B cell (primary cell): ENCODE results near the gene PGBD2. TPM values are rescaled to one million over a fixed set of nuclear protein-coding genes. Genes with fewer than 3 reads are reported as not detected.

ENCODE experiments used
- ATAC-seq: fragments of 200-7000 bp; cut with Tn5 transposase; one replicate; pipeline ENCODE4 v1.10.0; 2021; ENCODE audit warnings: low read depth, mild to moderate bottlenecking, moderate number of reproducible peaks, moderate library complexity
- CTCF ChIA-PET: fragments of 350-600 bp; sonication (Branson Sonifier 250); formaldehyde crosslinking; loops from one replicate; lab custom pipeline; 2021; ENCODE audit warnings: antibody characterized with exemption, inconsistent platforms; lab: Charles Lee
- POLR2A ChIA-PET: fragments of 350-600 bp; sonication (Branson Sonifier 250); formaldehyde crosslinking; loops from one replicate; lab custom pipeline; 2021; ENCODE audit warnings: antibody characterized with exemption; lab: Charles Lee
- DNase-seq: peaks from one replicate; pipeline ENCODE4 v3.0.0; 2013
- H2AFZ ChIP-seq: 2 replicates; pipeline ENCODE4 v1.6.1; 2012; ENCODE audit warnings: mild to moderate bottlenecking, low read depth, low read length; ENCODE audit not compliant: insufficient read depth, poor library complexity, severe bottlenecking
- H3K27ac ChIP-seq, 2 donors: 1 replicate in 1 of 2; 2 replicates in 1 of 2; pipeline ENCODE4 v1.5.1; 2012 to 2013; ENCODE audit warnings: low read length in 2 of 2, mild to moderate bottlenecking in 2 of 2, moderate library complexity in 1 of 2
- H3K27me3 ChIP-seq, 4 experiments: fragments of 200-600 bp in 1 of 4; sonication (generic) in 1 of 4; replicated peaks in 1 of 4; 1 replicate in 2 of 4; 2 replicates in 2 of 4; pipeline versions ENCODE4 v1.6.1 to v1.7.0; 2013 to 2016; ENCODE audit warnings: low read length in 3 of 4, mild to moderate bottlenecking in 2 of 4, mixed read lengths in 1 of 4, moderate library complexity in 1 of 4; ENCODE audit not compliant: insufficient read depth in 4 of 4, control insufficient read depth in 3 of 4; ENCODE audit errors: control extremely low read depth in 1 of 4
- H3K36me3 ChIP-seq, 2 experiments: replicated peaks in 1 of 2; 1 replicate in 1 of 2; 2 replicates in 1 of 2; pipeline versions ENCODE4 v1.6.1 to v1.7.1; 2013; ENCODE audit warnings: low read length in 1 of 2; ENCODE audit not compliant: insufficient read depth in 2 of 2, control insufficient read depth in 1 of 2; ENCODE audit errors: control extremely low read depth in 1 of 2, extremely low read depth in 1 of 2
- H3K4me1 ChIP-seq, 2 donors: fragments of 200-600 bp in 1 of 2; sonication (generic) in 1 of 2; 1 replicate in 1 of 2; 2 replicates in 1 of 2; pipeline versions ENCODE4 v1.5.1 to v1.6.1; 2013 to 2017; ENCODE audit warnings: low read length in 2 of 2; ENCODE audit not compliant: control insufficient read depth in 2 of 2, insufficient read depth in 2 of 2
- H3K4me2 ChIP-seq: replicated peaks from 2 replicates; pipeline ENCODE3; 2012; ENCODE audit warnings: mild to moderate bottlenecking, low read depth, low read length; ENCODE audit not compliant: poor library complexity, severe bottlenecking
- H3K4me3 ChIP-seq, 5 experiments: fragments of 200-600 bp in 1 of 5; sonication (generic) in 1 of 5; 1 replicate in 3 of 5; 2 replicates in 2 of 5; pipeline versions ENCODE4 v1.5.1 to v1.7.0; 2011 to 2016; ENCODE audit warnings: low read length in 4 of 5, mild to moderate bottlenecking in 4 of 5, low read depth in 2 of 5, control low read depth in 1 of 5, moderate library complexity in 1 of 5; ENCODE audit not compliant: insufficient read depth in 1 of 5; ENCODE audit errors: control extremely low read depth in 1 of 5, extremely low read depth in 1 of 5
- H3K79me2 ChIP-seq: fragments of 200-600 bp; sonication (generic); one replicate; pipeline ENCODE4 v1.6.0; 2016; ENCODE audit warnings: low read length; ENCODE audit not compliant: control insufficient read depth, insufficient read depth
- H3K9ac ChIP-seq: fragments of 200-600 bp; sonication (generic); 2 replicates; pipeline ENCODE4 v1.6.1; 2017; ENCODE audit warnings: mild to moderate bottlenecking, low read length, moderate library complexity
- H3K9me3 ChIP-seq, 3 donors: one replicate each; pipeline versions ENCODE4 v1.6.1 to v1.7.1; 2013; ENCODE audit warnings: low read length in 2 of 3; ENCODE audit not compliant: control insufficient read depth in 2 of 3, insufficient read depth in 1 of 3; ENCODE audit errors: control extremely low read depth in 1 of 3
- H4K20me1 ChIP-seq: 2 replicates; pipeline ENCODE4 v1.6.0; 2012; ENCODE audit warnings: mild to moderate bottlenecking, low read length; ENCODE audit not compliant: insufficient read depth, control insufficient read depth, poor library complexity, severe bottlenecking
- H3K27ac Mint-ChIP-seq: one replicate; pipeline ENCODE4 v1.8.0; 2021; ENCODE audit warnings: mixed read lengths
- H3K27me3 Mint-ChIP-seq: one replicate; pipeline ENCODE4 v1.8.0; 2021; ENCODE audit warnings: mixed read lengths
- H3K4me1 Mint-ChIP-seq: one replicate; pipeline ENCODE4 v1.8.0; 2021; ENCODE audit warnings: mixed read lengths
- H3K4me3 Mint-ChIP-seq: one replicate; pipeline ENCODE4 v1.8.0; 2021; ENCODE audit warnings: mixed read lengths
- H3K9me3 Mint-ChIP-seq: one replicate; pipeline ENCODE4 v1.8.0; 2022; ENCODE audit warnings: mixed read lengths; ENCODE audit not compliant: insufficient read depth
- EZH2 ChIP-seq: IDR thresholded peaks from 2 replicates; pipeline ENCODE4 v1.6.1; 2012; ENCODE audit warnings: borderline replicate concordance, low read depth, mild to moderate bottlenecking, moderate library complexity, low read length; ENCODE audit not compliant: insufficient read depth, poor library complexity, severe bottlenecking
- WGBS: methylation state at CpG from one replicate; pipeline ENCODE4 v1.1.5; 2013; ENCODE audit warnings: missing lambda C conversion rate; ENCODE audit not compliant: insufficient coverage; 5-methylcytosine and 5-hydroxymethylcytosine counted together
- intact Hi-C: fragments of 100-400 bp; cut with micrococcal nuclease; formaldehyde crosslinking; loops from one replicate; pipeline ENCODE4 v1.10.0; 2022
- polyA plus RNA-seq: library from polyadenylated mRNA; depleted of rRNA; stranded (reverse); fragments of >200 nt; gene quantifications from 2 replicates; pipeline ENCODE4 v1.2.3, GENCODE V29; 2012
- total RNA-seq, 2 donors: library from RNA; stranded (reverse); fragments of 120-200 nt in 1 of 2; gene quantifications; 1 replicate in 1 of 2; 2 replicates in 1 of 2; pipeline versions ENCODE4 v1.2.3 to v1.2.4, GENCODE V29; 2013 to 2022
- TF ChIP-seq, protein P1 (sequence below): fragments of 200-600 bp; IDR thresholded peaks from one replicate; pipeline ENCODE4 v1.8.0; 2022; ENCODE audit warnings: antibody characterized with exemption, mild to moderate bottlenecking

PGBD2 gene
- total and polyA plus RNA-seq, 2 donors (not counting 1 experiment from before 2014, with no cell fraction given) = 13.3 to 27.7 TPM

DNA sequence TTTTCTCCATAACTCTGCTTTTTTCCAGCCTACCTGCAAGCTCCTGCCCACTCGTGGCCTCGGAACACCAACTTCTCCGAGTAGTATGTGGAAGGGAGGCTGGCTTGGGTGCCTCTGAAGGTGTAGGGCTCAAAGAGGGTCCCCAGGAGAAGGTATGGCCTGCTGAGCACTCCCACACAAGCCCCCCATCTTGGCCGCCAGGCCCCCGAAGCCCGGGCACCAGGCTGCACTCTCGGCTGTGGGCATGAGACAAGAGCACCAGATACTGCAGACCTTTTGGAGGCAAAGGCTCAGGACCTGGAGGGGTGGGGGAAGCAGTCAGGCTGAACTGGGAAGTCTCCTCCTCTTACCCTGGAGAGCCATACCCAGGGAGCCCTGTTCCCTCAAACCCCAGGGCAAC is 48.8 kb upstream of the PGBD2 start:
- Histone ChIP-seq H3K36me3 (peaks cover 0 to 6% of the 10 kb centered on the region in 2 experiments), H3K27me3 (no peaks in the 10 kb centered on the region), H3K4me3 (peak overlapping the region in 1 of 5 experiments; percentile 60), H4K20me1 (peaks cover 4% of the 10 kb centered on the region), H3K4me1 (peaks cover 25 to 42% of the 10 kb centered on the region in 2 donors), H3K9ac (no peak overlapping the region), H3K79me2 (peaks cover 14% of the 10 kb centered on the region), H2AFZ (no peak overlapping the region), H3K27ac (no peak overlapping the region), H3K9me3 (no peaks in the 10 kb centered on the region), H3K4me2 (peak overlapping the region; percentile 88)
- TF ChIP-seq EZH2 = no peak
- TF ChIP-seq, protein P1, sequence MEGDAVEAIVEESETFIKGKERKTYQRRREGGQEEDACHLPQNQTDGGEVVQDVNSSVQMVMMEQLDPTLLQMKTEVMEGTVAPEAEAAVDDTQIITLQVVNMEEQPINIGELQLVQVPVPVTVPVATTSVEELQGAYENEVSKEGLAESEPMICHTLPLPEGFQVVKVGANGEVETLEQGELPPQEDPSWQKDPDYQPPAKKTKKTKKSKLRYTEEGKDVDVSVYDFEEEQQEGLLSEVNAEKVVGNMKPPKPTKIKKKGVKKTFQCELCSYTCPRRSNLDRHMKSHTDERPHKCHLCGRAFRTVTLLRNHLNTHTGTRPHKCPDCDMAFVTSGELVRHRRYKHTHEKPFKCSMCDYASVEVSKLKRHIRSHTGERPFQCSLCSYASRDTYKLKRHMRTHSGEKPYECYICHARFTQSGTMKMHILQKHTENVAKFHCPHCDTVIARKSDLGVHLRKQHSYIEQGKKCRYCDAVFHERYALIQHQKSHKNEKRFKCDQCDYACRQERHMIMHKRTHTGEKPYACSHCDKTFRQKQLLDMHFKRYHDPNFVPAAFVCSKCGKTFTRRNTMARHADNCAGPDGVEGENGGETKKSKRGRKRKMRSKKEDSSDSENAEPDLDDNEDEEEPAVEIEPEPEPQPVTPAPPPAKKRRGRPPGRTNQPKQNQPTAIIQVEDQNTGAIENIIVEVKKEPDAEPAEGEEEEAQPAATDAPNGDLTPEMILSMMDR = no peak
- peak overlapping the region; percentile 95 for H3K4me3 Mint-ChIP-seq
- DNase-seq (no peak), ATAC-seq (no peak)
- H3K4me1 Mint-ChIP-seq = peaks cover 49% of the 10 kb centered on the region
- H3K27me3 Mint-ChIP-seq = no peaks in the 10 kb centered on the region
- peak overlapping the region; percentile 98 for H3K27ac Mint-ChIP-seq
- ChIA-PET CTCF (interaction anchor here (2.4 to 5.1 kb wide), 2 partner anchors 14 to 18 kb away, joined by 36 to 64 read pairs; partner anchors contain the start of gene ZNF672), POLR2A (no interaction called here)
- intact Hi-C loops = no loop called here
- H3K9me3 Mint-ChIP-seq = no peaks in the 10 kb centered on the region
- WGBS = no CpG with 5 or more reads among the region's 7 CpGs

DNA sequence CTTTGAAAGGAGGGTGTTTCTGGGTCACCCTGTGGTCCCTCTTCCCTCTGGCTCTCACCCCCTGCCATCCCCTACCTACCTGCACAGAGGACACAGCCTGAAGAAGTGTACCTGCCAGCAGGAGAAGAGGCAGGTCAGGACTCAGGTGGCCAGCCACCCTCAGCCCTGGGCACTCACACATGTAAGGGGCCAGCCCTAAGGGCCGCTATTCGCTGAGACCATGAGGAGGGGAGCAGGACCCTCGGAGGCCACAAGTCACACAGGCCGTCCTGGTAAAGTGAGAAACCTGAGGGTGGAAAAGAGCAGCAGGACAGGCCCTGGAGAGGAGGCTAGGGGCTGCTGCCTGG is 48.3 kb upstream of the PGBD2 start:
- no peak for TF ChIP-seq EZH2
- TF ChIP-seq, protein P1 = no peak
- H3K4me1 ChIP-seq = peaks cover 23 to 41% of the 10 kb centered on the region in 2 donors
- Mint-ChIP-seq H3K4me1 (peaks cover 54% of the 10 kb centered on the region), H3K4me3 (peak overlapping the region; percentile 95), H3K27ac (peak overlapping the region; percentile 98), H3K9me3 (no peaks in the 10 kb centered on the region), H3K27me3 (no peaks in the 10 kb centered on the region)
- H3K27ac ChIP-seq = peak overlapping the region in 1 of 2 donors; percentile 91
- no peaks in the 10 kb centered on the region for H3K9me3 ChIP-seq
- WGBS = 50% methylated on average over 4 of the region's 4 CpGs
- POLR2A ChIA-PET = interaction anchor here (1.7 to 2.8 kb wide), 5 partner anchors 15 to 65 kb away, joined by 10 to 88 read pairs (median 13); partner anchors contain the start of genes PGBD2, SH3BP5L and ZNF672
- H3K27me3 ChIP-seq = no peaks in the 10 kb centered on the region
- DNase-seq (no peak), ATAC-seq (no peak)
- peaks cover 14% of the 10 kb centered on the region for H3K79me2 ChIP-seq
- intact Hi-C loops = loop anchor here (1.0 kb wide), 1 partner anchor 18 kb away; no protein-coding TSS in a partner anchor
- H3K4me3 ChIP-seq = peak overlapping the region; percentile 51 to 85 (median 71)
- peak overlapping the region; percentile 74 for H2AFZ ChIP-seq
- CTCF ChIA-PET = interaction anchor here (0.7 to 5.1 kb wide), 9 partner anchors 11 to 68 kb away, joined by 3 to 64 read pairs (median 5); partner anchors contain the start of genes SH3BP5L and ZNF672
- H3K4me2 ChIP-seq = peak overlapping the region; percentile 88
- no peaks in the 10 kb centered on the region for H4K20me1 ChIP-seq
- peaks cover 0 to 6% of the 10 kb centered on the region in 2 experiments for H3K36me3 ChIP-seq
- H3K9ac ChIP-seq = peak overlapping the region; percentile 81
